ACHN (cell line): Measurements from ENCODE around the gene DUSP15.
"Not testable (repeated sequence)": the region's sequence is repeated elsewhere in the genome, so short reads cannot be mapped to it uniquely, and the experiment has no call there.

Experiments used
- DNase-seq: peaks from one replicate; pipeline ENCODE4 v3.0.0-alpha.2; 2015
- in situ Hi-C: cut with HindIII; loops from 2 replicates; pipeline ENCODE4 v1.10.0; 2017; ENCODE audit warnings: low sequenced_read_pairs, low pct_ligation_motif_present, low pct_unique_long_range_greater_than_20kb

DUSP15 gene

GRCh38 chr20:31814142-31814541 lies 56.2 kb downstream of the DUSP15 start:
- DNase-seq, in situ Hi-C loops: not testable (repeated sequence)

GRCh38 chr20:31813611-31814010 lies 56.7 kb downstream of the DUSP15 start:
- DNase-seq = no peak
- in situ Hi-C loops = no loop called here

- in situ Hi-C loops = no loop called here
- no peak for DNase-seq
These were observed 58.3 kb downstream of the DUSP15 start for GRCh38 chr20:31811796-31812728.

GRCh38 chr20:31811198-31811597 lies 59.1 kb downstream of the DUSP15 start:
- in situ Hi-C loops = no loop called here
- DNase-seq = no peak
